ENCODE measurements around the gene AKAP6. TPM values are rescaled to one million over a fixed set of nuclear protein-coding genes. Genes with fewer than 3 reads are reported as not detected.

Gene AKAP6
- total RNA-seq, 6 experiments from 2014 or later = 1.7 to 9.6 (median 4.3) TPM

GRCh38 chr14:32588448-32589320, 259.6 kb downstream of the AKAP6 start:
- 51% methylated on average over 5 of the region's 6 CpGs for WGBS (ENCODE audit: insufficient coverage, low coverage, low lambda C conversion rate, missing lambda C conversion rate)
- H3K4me1 ChIP-seq = no peaks in the 10 kb centered on the region
- DNase-seq = no peak
- no peaks in the 10 kb centered on the region for H3K27me3 ChIP-seq
- peak; percentile 53 to 89 (median 77) for ATAC-seq
- TF ChIP-seq POLR2A (IDR thresholded peaks at IDR 0.05) (no peak), CTCF (IDR thresholded peaks at IDR 0.05) (peak; percentile 46 to 75 (median 66))
- no peaks in the 10 kb centered on the region for H3K36me3 ChIP-seq
- no peaks in the 10 kb centered on the region for H3K9me3 ChIP-seq
- no peak overlapping the region for H3K4me3 ChIP-seq
- no peak overlapping the region for H3K27ac ChIP-seq
- intact Hi-C loops (cut with DNase I) = no loop called here

- Histone ChIP-seq H3K27ac (no peak overlapping the region), H3K36me3 (no peaks in the 10 kb centered on the region), H3K4me1 (no peaks in the 10 kb centered on the region), H3K9me3 (no peaks in the 10 kb centered on the region), H3K27me3 (no peaks in the 10 kb centered on the region), H3K4me3 (no peak overlapping the region)
- no peak for TF ChIP-seq CTCF (IDR thresholded peaks at IDR 0.05)
- TF ChIP-seq POLR2A (IDR thresholded peaks at IDR 0.05) = no peak
- 11% methylated on average over 1 of the region's 1 CpG for WGBS (ENCODE audit: insufficient coverage, low coverage, low lambda C conversion rate, missing lambda C conversion rate)
- DNase-seq (no peak), ATAC-seq (peak in 2 of 4 donors; percentile 39 to 41)
- intact Hi-C loops (cut with DNase I) = no loop called here
Measured at GRCh38 chr14:32590157-32590556, 261.1 kb downstream of the AKAP6 start.

GRCh38 chr14:32593290-32593942, 264.3 kb downstream of the AKAP6 start:
- Histone ChIP-seq H3K4me1 (no peaks in the 10 kb centered on the region), H3K4me3 (no peak overlapping the region), H3K36me3 (no peaks in the 10 kb centered on the region), H3K27ac (no peak overlapping the region), H3K9me3 (no peaks in the 10 kb centered on the region), H3K27me3 (no peaks in the 10 kb centered on the region)
- TF ChIP-seq POLR2A (IDR thresholded peaks at IDR 0.05) (no peak), CTCF (IDR thresholded peaks at IDR 0.05) (no peak)
- no peak for DNase-seq
- ATAC-seq = no peak
- WGBS (ENCODE audit: insufficient coverage, low coverage, low lambda C conversion rate, missing lambda C conversion rate) = 42% methylated on average over 1 of the region's 1 CpG
- intact Hi-C loops (cut with DNase I) = no loop called here

GRCh38 chr14:32594766-32595165, 265.7 kb downstream of the AKAP6 start:
- Histone ChIP-seq H3K27me3 (no peaks in the 10 kb centered on the region), H3K36me3 (no peaks in the 10 kb centered on the region), H3K4me3 (no peak overlapping the region), H3K27ac (no peak overlapping the region), H3K4me1 (no peaks in the 10 kb centered on the region), H3K9me3 (no peaks in the 10 kb centered on the region)
- no peak for TF ChIP-seq POLR2A (IDR thresholded peaks at IDR 0.05)
- TF ChIP-seq CTCF (IDR thresholded peaks at IDR 0.05) = no peak
- DNase-seq (no peak), ATAC-seq (no peak)
- whole genome bisulfite sequencing (ENCODE audit: insufficient coverage, low coverage, low lambda C conversion rate, missing lambda C conversion rate) = 83% methylated on average over 3 of the region's 3 CpGs
- intact Hi-C loops (cut with DNase I) = no loop called here

All from right lobe of liver (tissue), 6 donors.